ENCODE measurements around the gene KRTAP10-7.
"Not testable (repeated sequence)": the region's sequence is repeated elsewhere in the genome, so short reads cannot be mapped to it uniquely, and the experiment has no call there.

DNA sequence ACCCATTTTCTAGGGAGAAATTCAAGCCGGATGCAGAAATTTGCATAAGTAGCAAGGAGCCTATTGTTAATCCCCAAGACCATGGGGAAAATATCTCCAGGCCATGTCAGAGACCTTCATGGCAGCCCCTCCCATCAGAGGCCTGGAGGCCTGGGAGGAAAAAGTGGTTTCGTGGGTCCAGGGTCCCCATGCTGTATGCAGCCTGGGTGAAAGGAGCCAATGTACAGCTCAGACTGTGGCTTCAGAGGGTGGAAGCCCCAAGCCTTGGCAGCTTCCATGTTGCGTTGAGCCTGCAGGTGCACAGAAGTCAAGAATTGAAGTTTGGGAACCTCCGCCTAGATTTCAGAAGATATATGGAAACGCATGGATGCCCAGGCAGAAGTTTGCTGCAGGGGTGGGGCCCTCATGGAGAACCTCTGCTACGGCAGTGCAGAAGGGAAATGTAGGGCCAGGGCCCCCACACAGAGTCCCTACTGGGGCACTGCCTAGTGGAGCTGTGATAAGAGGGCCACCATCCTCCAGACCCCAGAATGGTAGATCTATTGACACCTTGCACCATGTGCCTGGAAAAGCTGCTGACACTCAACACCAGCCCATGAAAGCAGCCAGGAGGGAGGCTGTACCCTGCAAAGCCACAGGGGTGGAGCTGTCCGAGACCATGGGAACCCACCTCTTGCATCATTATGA, 9.9 kb downstream of the KRTAP10-7 start:
- not testable (repeated sequence) for TF ChIP-seq EP300 (IDR thresholded peaks at IDR 0.05; ENCODE audit: low read depth); CTCF (IDR thresholded peaks at IDR 0.05); POLR2AphosphoS5 (IDR thresholded peaks at IDR 0.05)
